ENCODE data around the gene MMP20.
A peak's percentile ranks its signal among the peaks of the same experiment; 100 is the strongest.

Gene MMP20

GRCh38 chr11:102622258-102622657, 2.9 kb downstream of the MMP20 start:
- no peak for DNase-seq

- DNase-seq: no peak
Measured at GRCh38 chr11:102620818-102621561, 4.1 kb downstream of the MMP20 start.

GRCh38 chr11:102620179-102620578, 5.0 kb downstream of the MMP20 start:
- DNase-seq: no peak

- DNase-seq: no peak
Measured at GRCh38 chr11:102617466-102618008, 7.6 kb downstream of the MMP20 start.

GRCh38 chr11:102615894-102616432, 9.2 kb downstream of the MMP20 start:
- DNase-seq: no peak

- no peak for DNase-seq
Measured at GRCh38 chr11:102615077-102615893, 9.8 kb downstream of the MMP20 start.

- DNase-seq: no peak
Measured at GRCh38 chr11:102614485-102614884, 10.6 kb downstream of the MMP20 start.

GRCh38 chr11:102614031-102614430, 11.1 kb downstream of the MMP20 start:
- no peak for DNase-seq

GRCh38 chr11:102613450-102613849, 11.7 kb downstream of the MMP20 start:
- no peak for DNase-seq

GRCh38 chr11:102611291-102611690, 13.8 kb downstream of the MMP20 start:
- no peak for DNase-seq

GRCh38 chr11:102610200-102610599, 14.9 kb downstream of the MMP20 start:
- no peak for DNase-seq

GRCh38 chr11:102608699-102609098, 16.4 kb downstream of the MMP20 start:
- DNase-seq: no peak

- no peak for DNase-seq
Measured at GRCh38 chr11:102604875-102605274, 20.3 kb downstream of the MMP20 start.

GRCh38 chr11:102604011-102604410, 21.1 kb downstream of the MMP20 start:
- no peak for DNase-seq

GRCh38 chr11:102603576-102603975, 21.6 kb downstream of the MMP20 start:
- DNase-seq: no peak

GRCh38 chr11:102603091-102603490, 22.0 kb downstream of the MMP20 start:
- DNase-seq: no peak

- no peak for DNase-seq
Measured at GRCh38 chr11:102600666-102601065, 24.5 kb downstream of the MMP20 start.

- peak; percentile 42 for DNase-seq
Measured at GRCh38 chr11:102599642-102600261, 25.4 kb downstream of the MMP20 start.

GRCh38 chr11:102598272-102598671, 26.9 kb downstream of the MMP20 start:
- DNase-seq: no peak

GRCh38 chr11:102596578-102596977, 28.6 kb downstream of the MMP20 start:
- DNase-seq: no peak

- no peak for DNase-seq
Measured at GRCh38 chr11:102592634-102593581, 32.2 kb downstream of the MMP20 start.

- no peak for DNase-seq
Measured at GRCh38 chr11:102592131-102592530, 33.0 kb downstream of the MMP20 start.

Data from stimulated activated CD4-positive, alpha-beta T cell treated with anti-CD3 and anti-CD28 coated beads, Interleukin-4, amount 100 ng/mL, for 24 hours (primary cell).